Measurements from ENCODE around the gene EHBP1.

DNA sequence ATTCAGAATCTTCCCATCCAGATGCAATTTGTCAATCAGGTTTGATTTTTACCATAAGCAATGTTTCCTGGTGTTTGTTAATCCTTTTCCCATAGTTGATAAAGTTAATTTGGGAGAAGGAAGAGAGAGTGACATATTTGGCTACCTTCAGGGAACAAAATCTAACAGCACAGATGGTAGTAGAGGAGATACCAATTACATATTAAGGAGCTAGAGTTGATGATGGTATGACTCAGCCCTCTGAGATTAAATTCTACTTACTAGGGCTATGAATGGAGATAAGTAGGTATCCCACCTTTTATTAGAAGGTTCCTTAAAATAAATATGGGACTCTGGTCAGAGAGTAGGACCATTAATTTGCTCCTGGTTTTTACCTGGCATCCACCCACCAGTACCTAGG, 139.7 kb downstream of the EHBP1 start:
- TF ChIP-seq, protein P1, sequence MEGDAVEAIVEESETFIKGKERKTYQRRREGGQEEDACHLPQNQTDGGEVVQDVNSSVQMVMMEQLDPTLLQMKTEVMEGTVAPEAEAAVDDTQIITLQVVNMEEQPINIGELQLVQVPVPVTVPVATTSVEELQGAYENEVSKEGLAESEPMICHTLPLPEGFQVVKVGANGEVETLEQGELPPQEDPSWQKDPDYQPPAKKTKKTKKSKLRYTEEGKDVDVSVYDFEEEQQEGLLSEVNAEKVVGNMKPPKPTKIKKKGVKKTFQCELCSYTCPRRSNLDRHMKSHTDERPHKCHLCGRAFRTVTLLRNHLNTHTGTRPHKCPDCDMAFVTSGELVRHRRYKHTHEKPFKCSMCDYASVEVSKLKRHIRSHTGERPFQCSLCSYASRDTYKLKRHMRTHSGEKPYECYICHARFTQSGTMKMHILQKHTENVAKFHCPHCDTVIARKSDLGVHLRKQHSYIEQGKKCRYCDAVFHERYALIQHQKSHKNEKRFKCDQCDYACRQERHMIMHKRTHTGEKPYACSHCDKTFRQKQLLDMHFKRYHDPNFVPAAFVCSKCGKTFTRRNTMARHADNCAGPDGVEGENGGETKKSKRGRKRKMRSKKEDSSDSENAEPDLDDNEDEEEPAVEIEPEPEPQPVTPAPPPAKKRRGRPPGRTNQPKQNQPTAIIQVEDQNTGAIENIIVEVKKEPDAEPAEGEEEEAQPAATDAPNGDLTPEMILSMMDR (IDR thresholded peaks at IDR 0.05; ENCODE audit: extremely low read depth in 1 of 2, insufficient read depth in 1 of 2, low read depth in 1 of 2, low read length in 2 of 2) = no peak
- TF ChIP-seq, protein P2, sequence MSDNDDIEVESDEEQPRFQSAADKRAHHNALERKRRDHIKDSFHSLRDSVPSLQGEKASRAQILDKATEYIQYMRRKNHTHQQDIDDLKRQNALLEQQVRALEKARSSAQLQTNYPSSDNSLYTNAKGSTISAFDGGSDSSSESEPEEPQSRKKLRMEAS (IDR thresholded peaks at IDR 0.05; ENCODE audit: insufficient read depth, insufficient read length) = no peak
- TF ChIP-seq POLR2A (IDR thresholded peaks at IDR 0.05; ENCODE audit: low read depth, low read length) = no peak
- TF ChIP-seq MYC (IDR thresholded peaks at IDR 0.05; ENCODE audit: low read depth, low read length) = no peak
- TF ChIP-seq FOS (IDR thresholded peaks at IDR 0.05; ENCODE audit: borderline replicate concordance, insufficient read depth, low read length) = no peak
- no peak for TF ChIP-seq POLR2AphosphoS5 (IDR thresholded peaks at IDR 0.05; ENCODE audit: insufficient read depth, low read depth, low read length)
- no peak for TF ChIP-seq EZH2 (IDR thresholded peaks at IDR 0.05; ENCODE audit: borderline replicate concordance, low read depth, low read length, severe bottlenecking)
- TF ChIP-seq JUN (IDR thresholded peaks at IDR 0.05; ENCODE audit: borderline replicate concordance, insufficient read depth, insufficient read length, low read depth) = no peak
- no peak for TF ChIP-seq GATA2 (IDR thresholded peaks at IDR 0.05; ENCODE audit: insufficient read depth, insufficient read length, low read depth, low read length)
